Measurements from ENCODE around the gene ATXN1.
"Not testable (repeated sequence)": the region's sequence is repeated elsewhere in the genome, so short reads cannot be mapped to it uniquely, and the experiment has no call there.

The ATXN1 gene

DNA sequence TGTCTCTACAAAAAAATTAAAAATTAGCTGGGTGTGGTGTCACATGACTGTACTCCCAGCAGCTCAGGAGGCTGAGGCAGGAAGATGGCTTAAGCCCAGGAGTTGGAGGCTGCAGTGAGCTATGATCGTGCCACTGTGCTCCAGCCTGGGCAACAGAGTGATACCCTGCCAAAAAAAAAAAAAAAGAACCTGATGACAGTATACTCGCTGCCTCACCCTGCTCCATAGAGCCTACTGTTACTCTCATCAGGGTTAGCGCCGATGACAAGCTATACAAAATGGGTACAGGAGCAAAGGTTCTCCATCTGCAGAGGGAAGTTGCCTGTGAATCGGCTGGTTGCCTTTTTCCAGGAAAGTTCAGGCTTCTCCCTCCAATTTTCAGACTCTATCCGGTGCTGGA is 469.5 kb downstream of the ATXN1 start:
- DNase-seq, result no peak

DNA sequence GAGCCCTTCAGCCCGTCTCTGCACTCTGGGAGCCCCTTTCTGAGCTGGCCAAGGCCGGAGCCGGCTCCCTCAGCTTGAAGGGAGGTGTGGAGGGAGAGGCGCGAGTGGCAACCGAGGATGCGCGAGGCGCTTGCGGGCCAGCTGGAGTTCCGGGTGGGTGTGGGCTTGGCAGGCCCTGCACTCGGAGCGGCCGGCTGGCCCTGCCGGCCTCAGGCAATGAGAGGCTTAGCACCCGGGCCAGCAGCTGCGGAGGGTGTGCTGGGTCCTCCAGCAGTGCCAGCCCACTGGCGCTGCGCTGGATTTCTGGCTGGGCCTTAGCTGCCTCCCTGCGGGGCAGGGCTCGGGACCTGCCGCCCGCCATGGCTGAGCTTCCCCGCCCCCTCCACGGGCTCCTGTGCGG is 473.1 kb downstream of the ATXN1 start:
- no peak for DNase-seq

DNA sequence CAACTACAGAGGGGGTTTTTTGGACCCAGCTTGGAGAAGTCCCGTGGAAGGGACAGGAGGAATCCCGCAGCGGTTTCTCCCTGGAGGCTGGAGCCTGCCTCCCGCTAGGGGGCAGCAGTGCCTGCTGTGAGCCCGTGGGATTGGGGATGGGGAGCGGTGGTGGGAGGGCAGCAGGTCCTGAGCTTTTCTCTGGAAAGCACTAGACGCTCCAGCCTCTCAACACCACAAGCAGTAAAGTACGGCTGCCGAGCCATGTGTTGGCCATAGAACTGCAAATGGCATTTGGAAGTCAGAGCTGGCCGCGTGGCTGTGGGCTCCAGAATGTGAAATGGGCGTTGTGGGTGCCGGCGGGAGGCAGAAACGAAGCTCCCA is 475.1 kb downstream of the ATXN1 start:
- peak; percentile 9 for DNase-seq

DNA sequence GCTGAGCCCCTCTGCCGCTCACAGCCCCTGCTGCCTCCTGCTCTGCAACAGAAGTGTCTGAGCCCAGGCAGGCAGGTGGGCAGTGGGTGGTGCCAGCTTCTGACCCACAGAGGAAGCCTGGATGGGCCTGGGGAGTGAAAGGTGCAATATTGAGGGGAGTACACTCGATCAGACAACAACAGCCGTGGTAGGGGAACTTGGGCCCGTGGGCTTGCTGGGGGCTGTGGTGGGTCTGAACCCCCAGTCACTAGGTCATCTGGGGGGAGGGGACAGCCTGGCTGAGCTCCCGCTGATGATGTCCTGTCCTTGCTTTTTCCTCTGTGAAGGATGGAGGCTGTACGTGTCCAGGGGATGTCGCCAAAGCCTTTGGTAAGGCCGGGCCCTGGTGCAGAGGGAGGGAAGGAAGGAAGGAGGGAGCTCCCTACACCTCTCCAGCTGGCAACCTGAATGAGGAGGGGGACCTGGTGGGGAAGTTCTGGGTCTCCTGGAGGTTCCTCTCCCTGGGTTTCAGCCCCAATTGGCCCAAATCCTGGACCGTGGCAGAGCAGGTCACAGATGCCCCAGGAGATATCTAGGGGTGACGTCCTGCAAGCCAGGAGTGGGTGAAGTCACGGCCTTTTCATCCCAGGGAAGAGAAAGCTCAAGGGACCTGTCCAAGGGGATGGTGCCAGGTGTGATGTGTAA is 475.7 kb downstream of the ATXN1 start:
- no peak for DNase-seq

DNA sequence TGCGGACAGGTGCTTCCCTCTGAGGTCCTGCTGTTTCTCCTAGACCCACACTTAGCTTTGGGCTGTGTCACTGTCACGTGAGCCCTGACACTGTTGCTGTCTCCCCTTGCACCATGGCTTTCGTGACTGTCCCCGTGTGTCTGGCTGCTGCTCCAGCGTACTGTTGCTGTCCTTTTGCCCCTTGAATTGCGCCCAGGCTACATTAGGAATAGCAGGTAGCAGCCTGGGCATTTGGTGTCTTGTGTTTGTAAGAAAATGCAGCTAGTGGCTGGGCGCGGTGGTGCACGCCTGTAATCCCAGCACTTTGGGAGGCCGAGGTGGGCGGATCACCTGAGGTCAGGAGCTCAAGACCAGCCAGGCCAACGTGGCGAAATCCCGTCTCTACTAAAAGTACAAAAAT is 476.8 kb downstream of the ATXN1 start:
- DNase-seq, result no peak

DNA sequence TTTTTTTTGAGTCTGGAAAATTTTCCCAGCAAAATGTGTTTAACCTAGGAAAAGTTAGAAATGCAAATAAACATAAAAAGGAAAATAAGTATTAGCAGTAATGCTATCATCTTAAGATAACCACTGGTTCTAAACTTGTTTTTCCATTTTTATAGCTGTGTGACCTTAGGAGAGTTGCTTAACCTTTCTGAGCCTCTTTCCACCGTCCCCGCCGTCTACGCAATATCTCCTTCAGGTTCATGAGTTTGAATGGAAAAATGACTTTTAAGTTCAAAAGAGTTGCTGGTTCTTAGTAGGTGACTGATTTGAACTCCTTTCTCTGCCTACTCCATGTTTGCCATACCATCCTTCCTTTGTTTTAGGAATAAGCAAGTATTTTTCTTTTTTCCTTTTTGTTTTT is 478.9 kb downstream of the ATXN1 start:
- DNase-seq, result no peak

DNA sequence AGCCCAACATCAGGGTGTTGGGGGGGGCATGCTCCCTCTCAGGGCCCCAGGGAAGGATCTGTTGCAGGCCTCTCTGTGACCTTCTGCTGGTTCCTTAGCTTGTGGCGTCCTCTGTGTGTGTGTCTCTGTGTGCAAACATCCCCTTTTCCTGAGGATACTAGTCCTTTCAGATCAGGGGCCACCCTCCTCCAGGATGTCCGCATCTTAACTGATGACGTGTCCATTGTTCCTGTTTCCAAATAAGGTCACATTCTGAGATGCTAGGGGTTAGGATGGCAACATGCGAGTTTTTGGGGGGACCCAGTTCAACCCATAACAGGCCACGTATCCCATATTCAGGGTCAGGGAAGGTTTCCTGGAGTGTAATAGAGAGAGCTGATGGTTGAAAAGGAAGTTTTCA is 482.0 kb downstream of the ATXN1 start:
- no peak for DNase-seq

DNA sequence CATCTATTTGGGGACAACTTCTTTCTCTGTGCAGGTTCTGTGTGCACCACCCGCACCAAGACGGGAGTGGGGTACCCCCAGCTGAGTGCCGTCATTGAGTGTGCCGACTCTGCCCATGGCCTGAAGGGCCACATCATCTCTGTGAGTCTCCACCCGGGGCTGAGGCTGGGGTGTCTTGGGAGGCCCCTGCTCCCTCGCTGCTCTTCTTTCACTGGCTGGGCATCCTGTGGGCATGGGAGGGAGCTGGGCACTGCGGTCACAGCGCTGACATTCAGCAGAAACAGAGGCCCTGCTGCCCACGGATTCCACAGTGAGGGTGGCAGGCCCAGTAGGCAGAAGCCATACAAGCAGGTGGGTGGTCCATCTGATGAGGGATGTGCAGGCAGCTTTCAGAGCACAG is 482.5 kb downstream of the ATXN1 start:
- DNase-seq, result no peak

DNA sequence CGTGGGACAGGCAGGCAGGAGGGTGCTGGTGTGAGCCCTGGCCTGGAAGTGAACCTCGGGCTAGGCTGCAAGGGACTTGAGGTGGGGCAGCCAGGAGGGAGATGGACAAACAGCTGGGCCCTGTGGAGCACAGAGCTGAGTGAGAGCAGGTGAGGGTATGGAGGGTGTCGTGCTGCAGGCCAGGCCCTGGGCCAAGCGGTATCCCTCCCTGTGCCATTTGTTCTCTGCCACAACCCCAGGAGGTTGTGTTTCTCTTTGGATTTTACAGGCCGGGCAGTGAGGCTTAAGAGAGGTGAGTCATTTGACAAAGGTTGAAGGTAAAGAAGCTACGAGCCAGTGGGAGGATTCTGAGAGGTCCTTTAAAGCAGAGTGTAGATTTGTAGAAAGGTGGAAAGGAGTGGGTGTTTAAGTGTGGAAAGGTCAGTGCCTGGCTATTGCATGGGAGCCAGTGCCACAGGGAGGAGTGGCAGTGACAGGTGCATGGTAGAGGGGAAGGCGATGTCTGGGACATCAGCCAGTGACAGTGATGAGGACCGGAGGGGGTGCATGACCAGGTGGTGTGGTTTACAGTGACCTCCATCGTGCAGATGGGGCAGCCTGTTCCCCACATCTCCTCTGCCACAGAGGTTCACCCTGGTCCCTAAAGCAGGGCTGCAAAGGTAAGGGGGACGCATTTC is 483.1 kb downstream of the ATXN1 start:
- DNase-seq, result no peak

DNA sequence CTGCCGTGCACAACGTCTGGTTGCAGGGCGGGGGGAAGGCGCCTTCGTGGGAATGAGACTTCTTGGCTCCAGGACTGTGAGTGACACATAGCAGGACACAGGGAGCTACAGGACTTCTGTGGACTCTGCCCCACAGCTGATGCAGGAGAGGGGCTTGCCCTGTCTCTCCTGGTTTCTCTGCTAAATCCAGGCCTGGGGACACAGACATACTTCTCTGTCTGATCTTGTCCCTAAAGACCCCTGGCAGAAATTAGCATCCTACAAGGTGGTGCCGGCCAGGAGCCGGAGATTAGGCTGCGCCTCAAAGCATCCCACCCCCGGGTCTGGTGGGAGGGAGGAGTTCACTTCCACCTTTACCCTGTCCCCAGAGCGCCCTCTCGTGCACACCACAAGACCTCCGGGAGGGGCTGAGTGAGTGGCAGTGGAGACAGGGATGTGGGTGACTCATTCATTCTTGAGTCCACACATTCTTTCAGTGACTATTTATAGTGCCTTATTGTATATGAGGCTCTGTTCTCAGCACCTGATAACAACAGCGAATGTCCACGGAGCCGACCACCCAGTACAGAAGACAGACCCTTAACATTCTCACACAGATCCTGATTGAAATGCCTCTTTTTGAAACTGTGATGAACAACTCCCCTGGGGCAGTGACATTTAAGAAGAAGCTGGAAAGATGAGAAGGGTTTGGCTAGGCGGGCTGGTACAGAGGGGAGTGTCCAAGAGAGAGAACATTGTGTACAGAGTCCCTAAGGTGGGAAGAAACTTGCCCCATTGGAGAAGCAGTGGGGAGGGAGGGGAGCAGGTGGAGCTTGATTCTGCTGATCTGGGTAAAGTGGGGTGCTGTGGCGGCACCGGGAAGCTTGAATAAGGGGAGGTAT is 483.9 kb downstream of the ATXN1 start:
- DNase-seq, result no peak

DNA sequence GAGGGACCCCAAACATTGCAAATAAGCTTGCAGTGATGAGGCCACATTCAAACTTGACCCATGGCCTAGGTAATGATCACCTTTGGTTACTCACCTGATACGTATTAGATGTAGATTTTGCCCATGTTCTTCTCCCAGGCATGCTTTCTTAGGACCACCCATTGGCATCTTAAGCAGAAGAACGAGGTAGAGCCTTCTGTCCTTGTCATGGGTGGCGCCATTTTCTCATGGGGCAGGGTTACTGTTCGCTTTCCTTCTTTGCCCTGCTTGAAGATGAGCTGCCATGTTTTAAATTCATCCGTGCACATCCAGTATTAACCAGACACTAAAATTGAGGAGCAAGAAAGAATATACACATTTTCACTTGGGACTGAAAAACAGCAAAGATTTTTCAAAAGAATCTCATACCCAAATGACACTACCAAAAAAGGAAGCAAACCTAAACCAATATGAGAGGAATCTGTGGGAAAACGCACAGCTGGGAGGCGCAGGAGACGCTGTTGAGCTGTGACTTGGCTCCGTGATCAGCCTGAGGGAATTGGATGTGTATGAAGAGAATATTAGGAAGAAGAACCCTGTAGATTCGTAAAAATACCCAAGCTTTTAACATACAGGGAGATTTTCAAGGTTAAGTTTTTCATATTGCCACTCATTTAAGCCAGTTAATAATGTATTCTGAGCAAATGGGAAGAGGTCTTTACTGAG is 486.2 kb downstream of the ATXN1 start:
- DNase-seq, result no peak

DNA sequence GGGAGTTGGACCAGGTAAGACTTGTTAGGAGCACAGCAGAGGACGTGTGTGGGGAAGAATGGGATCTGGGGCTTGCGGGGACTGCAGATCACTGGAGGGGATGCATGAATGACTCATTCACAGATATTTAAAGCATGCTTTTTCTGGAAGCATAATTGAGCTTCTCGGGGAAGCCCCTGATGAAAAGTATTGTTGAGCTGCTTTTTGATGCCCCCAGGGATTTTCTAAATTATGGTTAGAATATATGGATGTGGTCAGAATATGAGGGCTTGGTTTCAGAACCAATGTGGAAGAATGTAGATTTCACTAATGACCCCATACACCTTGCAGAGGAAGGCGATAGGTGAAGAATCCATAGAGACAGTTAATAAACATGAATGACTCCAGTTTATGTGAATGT is 486.8 kb downstream of the ATXN1 start:
- no peak for DNase-seq

DNA sequence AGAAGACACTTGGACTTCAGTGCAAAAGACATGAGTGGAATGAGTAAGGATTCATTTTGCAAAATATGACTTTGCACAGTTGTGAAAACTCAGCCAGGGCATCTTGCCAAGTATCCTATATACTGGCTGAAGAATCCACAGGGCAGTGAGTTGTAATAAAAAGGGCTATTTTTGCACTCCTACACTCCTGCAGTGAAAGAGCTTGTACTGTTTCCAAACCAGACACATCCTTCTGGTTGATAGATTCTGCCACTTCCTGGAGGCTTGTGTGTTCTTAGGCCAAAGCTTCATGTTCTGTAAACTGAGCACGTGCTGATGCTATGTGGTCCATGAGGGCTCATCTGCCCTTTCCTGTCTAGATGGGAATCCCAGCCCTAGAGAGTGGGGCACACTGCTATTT is 488.0 kb downstream of the ATXN1 start:
- DNase-seq, result no peak

DNA sequence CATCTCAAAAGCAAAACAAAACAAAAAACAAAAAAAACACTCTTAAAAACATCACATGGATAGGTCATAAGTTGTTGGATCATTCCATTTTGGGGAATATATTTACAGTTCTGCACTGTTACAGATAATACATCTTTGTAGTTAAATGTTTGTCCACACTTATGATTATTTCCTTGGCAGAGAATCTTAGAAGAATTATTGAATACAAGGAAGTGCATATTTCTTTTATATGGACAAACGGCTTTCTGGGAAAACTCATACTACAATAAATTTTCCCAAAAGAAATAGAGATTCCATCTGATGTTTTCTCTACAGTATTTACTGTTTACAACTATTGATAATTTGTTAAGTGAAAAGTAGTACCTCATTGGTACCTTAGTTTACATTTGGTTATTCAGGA is 489.1 kb downstream of the ATXN1 start:
- no peak for DNase-seq

DNA sequence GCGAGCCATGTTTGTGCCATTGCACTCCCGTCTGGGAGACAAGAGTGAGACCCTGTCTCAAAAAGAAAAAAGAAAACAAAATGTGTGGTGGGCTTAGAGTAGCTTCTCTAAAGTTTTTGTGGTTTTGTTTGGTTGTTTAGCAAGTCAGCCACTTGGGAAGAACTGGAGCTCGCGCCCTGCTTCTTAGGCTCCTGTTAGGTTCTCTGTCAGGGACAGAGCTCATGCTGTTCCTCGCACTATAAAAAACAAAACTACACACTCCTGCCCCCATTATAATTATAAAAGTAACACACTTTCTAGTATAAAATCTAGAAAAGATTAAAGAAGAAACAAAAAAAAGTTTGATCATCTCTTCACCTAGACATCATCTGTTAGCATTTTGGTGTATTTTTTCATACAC is 489.8 kb downstream of the ATXN1 start:
- DNase-seq, result no peak

DNA sequence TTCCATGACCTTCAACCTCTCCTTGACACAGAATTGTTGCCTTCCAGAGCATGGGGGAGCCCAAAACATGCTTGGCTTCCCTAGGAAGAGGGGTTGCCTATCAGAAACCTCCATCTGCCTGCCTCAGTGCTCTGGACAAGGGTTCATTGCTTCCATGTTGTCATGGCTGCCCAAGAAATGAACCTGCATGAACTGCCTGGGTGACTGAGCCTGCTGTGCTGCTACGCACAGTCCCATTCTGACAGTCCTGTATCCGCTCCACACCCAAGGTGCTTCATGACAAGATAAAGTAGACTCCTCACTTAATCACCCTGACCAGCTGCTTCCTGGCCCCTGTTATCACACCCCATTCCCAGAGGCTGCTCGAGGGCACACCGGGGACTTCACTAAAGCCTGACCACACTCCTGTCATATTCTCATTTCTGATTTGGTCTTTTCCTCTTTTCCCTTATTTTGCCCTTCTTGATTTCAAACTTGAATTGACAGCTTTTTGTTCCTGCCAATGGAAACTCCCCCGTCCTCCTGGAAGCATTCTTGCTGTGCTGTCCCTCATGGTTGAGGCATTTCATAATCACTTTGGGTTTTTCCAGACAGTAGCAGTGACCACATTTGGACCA is 491.0 kb downstream of the ATXN1 start:
- DNase-seq, result no peak

DNA sequence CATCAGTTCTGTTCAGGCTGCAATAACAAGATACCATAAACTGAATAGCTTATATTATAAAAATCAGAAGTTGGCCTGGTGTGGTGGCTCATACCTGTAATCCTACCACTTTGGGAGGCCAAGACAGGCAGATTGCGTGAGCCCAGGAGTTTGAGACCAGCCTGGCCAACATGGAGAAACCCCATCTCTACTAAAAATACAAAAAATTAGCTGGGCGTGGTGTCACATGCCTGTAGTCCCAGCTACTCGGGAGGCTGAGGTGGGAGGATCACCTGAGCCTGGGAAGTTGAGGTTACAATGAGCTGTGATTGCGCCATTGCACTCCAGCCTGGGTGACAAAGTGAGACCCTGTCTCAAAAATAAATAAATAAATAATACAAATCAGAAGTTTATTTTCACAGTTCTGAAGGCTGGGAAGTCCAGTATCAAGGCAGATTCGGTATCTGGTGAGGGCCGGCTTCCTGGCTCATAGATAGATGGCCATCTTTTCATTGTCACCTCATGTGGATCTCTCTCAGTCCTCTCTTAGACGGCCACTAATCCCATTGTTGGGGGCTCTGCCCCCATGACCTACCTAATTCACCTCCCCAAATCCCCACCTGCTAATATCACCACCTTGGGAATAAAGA is 491.7 kb downstream of the ATXN1 start:
- DNase-seq, result not testable (repeated sequence)

DNA sequence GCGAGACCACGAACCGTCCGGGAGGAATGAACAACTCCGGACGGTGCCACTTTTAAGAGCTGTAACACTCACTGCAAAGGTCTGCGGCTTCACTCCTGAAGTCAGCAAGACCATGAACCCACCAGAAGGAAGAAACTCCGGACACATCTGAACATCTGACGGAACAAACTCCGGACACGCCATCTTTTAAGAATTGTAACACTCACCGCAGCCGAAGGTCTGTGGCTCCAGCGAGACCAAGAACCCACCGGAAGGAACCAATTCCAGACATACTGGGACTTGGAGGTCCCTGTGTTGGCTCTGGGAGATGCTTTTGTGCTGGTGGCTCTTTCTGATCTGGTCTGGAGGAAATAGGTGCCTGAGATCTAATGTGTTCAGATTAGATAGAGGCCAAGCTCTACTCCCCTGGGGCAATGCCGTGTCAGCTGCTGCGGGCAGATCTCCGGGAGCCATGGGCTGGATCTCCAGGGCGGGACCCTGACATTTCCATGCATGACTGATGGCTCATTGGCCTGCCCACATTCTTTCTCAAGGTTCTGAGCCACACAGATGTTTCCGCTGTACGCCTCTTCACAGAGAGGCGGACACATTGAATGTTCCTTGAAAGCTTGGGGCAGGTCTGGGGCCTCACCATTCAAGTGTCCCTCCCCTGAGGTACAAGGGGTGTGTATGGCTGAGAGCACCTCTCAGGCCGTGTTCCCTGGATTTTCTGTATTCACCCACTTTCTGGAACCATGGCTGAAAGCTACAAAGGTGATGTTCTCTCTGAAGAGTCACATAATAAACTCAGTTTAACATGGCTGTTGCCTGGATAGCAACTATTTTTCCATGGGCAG is 493.6 kb downstream of the ATXN1 start:
- no peak for DNase-seq

DNA sequence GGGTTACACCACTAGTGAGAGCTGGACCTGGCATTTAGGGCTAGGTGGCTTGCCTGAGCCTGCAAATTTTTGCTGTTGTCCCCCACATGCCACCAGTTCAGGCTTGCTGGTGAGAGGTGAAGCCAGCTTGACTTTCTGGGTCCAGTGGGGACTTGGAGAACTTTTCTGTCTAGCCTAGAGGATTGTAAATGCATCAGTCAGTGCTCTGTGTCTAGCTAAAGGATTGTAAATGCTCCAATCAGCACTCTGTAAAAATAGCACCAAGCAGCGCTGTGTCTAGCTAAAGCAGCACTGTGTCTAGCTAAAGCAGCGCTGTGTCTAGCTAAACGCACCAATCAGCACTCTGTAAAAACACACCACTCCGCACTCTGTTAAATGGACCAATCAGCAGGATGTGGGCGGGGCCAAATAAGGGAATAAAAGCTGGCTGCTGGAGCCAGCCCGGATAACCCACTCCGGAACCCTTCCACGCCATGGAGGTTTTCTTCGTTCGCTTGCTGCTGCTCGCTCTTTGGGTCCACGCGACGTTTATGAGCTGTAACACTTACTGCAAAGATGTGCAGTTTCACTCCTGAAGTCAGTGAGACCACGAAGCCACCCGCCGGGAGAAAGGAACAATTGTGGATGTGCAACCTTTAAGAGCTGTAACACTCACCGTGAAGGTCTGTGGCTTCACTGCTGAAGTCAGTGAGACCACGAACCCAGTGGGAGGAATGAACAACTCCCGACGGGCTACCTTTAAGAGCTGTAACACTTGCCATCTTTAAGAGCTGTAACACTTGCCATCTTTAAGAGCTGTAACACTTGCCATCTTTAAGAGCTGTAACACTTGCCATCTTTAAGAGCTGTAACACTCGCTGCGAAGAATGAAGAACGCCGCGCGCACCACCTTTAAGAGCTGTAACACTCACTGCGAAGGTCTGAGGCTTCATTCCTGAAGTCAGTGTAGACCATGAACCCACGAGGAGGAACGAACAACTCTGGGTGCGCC is 495.6 kb downstream of the ATXN1 start:
- no peak for DNase-seq

DNA sequence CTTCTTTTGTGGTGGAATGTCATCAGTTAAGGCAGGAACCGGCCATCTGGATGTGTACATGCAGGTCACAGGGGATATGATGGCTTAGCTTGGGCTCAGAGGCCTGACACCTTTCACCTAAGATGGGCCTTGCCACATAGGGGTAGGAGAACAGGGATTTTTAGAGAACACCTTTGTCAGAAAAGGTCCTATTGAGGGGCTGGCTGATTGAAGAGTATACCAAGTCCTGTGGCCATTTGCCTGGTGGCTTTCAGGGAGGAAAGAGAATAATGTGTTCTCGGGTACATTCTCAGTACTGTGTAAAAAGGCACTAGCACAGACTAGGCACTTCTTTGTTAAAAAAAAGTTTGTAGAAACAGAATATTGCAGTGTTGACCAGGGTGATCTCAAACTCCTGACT is 496.5 kb downstream of the ATXN1 start:
- no peak for DNase-seq

Data from CD4-positive, alpha-beta T cell treated with Interleukin-21 for 1 hour (primary cell).